Hematopoietic multipotent progenitor cell treated with erythropoietin and hydrocortisone succinate and interleukin-3 and kit ligand, for 4 days (in vitro differentiated cells): Measurements from ENCODE around the gene STXBP3.

Source experiments
- DNase-seq: peaks from one replicate; pipeline ENCODE4 v3.0.0-alpha.2; 2015

STXBP3 gene

DNA sequence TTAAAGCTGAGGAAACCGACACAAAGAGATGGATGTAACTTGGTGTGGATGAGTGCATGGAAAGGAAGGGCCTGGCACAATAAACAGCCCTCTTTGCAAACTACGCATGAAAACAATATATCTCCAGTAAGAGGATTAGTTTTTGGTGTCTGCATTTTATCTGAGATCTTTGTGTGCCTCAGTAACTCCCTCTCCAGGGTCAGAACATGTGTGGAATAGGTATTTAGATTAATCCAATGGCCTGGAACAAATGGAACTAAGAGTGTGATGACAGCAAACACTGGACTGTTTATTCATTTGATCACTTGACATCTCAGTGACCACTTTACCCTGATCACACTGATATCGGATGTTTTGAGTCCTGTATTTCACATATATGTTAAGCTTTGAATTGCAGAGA lies 65.1 kb downstream of the STXBP3 start:
- DNase-seq = no peak

DNA sequence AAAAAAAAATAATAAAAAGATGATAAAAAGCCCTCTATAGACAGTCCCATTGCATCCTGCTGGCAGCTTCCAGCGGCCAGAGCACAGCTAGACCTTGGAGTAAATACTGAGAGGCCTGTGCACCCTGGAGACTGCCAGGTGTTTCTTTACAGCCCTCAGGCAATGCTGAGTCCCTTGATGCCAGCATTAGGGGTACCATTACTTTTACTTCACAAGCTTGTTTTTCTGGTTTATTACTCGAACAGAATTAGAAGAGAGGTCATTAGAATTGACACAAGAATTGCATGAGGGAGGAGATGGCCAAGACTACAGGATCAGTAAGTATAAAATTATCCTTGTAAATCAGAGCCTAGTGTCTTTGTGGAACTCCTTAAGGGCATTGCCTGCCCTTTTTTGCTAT lies 66.9 kb downstream of the STXBP3 start:
- no peak for DNase-seq

- no peak for DNase-seq
These were observed 68.1 kb downstream of the STXBP3 start for GRCh38 chr1:108814343-108815125.

DNA sequence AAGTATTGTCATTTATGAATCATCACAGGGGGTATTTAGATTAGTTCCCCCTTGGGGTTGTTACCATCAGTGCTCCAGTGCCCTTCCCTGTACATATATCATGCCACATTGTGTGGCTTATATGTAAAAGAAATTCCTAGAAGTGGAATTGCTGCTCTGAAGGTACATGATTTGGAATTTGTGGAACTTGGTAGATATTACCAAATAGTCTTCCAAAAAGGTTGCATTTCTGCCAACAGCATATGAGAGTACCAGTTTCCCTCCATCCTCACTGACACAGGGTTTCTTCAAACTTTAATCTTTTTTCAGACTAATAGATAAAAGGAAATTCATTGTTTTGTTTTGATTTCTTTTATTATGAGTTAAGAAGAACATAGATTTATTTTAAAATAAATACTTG lies 69.1 kb downstream of the STXBP3 start:
- no peak for DNase-seq

DNA sequence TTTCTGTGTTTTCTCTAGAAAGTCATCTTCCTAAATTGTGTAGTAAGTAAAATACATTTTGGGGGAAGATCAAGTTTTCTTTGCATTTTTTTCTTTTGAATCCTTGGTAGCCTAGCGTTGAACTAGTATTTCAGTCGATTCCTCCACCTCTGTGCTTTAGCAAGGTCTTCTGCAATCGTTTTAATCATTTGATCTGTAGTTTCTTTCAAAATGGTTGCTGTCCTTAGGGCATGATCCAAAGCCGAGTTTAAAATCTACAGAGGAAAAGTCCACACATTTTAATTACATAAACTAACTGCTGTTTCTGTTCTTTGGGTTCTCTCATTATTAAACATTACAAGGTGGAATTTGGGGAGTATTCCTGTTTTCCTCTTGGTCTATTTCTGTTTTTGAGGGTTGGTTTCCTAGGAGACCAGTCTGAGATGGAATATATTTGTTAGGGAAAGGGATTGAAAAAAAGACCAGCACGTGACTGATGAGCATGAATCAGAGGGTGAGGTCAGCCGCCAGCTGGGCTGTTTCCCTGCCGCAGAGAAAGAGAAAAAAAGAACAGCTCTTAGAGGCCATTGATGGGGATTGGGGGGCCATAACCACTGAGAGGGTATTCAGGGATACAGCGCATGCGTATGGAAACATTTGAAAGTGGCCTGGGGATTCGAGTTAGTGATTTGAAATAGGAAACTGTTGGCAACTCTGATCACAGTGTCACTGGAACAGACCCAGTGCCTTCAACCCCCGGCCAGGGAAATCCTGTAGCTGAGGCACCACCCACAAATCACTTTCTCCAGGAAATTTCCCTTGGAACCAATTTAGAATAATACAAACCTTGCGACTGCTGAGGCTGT lies 69.8 kb downstream of the STXBP3 start:
- no peak for DNase-seq

- DNase-seq = no peak
These were observed 70.5 kb downstream of the STXBP3 start for GRCh38 chr1:108817016-108817415.

DNA sequence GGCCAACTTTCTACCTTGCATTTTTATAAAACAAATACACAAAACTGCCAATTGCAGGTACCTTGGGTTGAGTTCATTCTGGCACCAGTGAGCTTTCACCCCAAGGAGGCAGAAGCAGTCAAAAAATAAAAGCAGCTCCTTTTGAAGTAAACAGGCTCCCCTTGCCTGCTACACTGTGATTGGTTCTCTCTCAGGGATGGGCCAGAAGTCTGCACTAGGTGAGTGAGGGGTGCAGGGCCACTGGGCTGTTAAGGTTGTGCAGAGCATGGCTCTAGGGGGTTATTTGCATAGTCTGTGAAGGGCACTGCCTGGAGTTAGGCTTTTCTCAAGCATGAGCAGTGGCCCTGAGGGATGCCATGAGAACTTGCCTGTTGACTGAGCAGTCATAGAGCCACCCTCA lies 71.3 kb downstream of the STXBP3 start:
- DNase-seq = no peak

- no peak for DNase-seq
These were observed 73.4 kb downstream of the STXBP3 start for GRCh38 chr1:108819878-108820277.

DNA sequence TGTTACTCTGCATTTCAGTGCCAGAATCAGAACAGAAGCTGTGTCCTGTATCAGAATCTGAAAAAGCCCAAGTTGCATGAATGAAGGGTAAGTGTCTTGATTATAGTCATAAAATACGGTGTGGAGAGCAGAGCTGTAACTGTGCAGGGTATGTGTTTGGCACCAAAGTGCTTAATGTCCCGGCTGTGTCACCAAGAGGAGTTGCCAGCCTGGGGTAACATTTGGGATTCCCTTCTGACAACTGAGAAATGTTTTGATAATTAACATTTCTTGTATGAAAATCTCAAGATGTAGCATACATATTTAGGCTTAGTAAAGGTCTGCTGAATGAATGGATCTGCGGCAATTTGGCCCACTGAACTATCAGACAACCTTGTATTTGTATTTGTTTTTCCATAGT lies 77.2 kb downstream of the STXBP3 start:
- no peak for DNase-seq

DNA sequence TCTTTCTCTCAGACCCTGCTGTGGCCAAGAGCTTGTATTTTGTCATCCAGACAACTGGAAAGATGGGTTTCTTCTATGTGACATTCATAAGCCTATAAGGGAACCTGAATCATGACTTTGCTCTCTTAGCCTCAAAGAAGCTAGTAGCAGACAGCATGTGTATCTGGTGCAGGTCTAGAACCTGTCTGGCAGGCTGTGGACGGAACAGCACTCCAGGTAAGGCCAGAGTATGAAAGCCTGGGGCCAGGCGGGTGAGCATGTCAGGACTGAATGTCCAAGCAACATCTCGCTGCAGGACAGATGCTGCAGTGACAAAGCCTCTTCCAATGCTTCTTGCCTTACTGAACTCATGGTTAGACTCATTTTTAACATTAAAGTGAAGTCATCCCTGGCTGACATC lies 77.6 kb downstream of the STXBP3 start:
- DNase-seq = no peak

DNA sequence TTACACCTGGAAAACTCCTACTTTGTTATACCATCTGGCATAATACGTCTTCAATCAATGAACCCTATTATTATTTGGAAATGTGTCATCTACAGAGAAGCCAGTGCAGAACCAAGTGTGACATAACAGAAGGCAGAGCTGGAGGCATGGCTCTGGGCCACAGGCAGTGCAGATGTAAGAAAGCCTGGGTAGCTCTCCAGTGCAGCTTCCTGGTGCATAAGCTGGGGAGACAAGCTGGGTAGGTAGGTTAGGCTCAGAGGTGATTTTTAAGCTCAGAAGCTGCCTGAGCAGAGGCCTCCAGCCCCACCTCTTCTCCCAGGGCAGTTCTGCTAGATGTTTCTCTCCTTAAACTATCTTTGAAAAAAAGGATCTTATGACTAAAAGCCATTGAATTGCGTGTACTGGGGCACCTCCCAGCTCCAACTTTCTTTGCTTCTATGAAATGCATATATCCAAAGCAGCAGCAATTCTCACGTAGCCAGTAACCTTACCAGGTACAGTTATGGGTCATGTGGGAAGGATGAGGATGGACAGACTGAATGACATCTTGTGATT lies 79.7 kb downstream of the STXBP3 start:
- DNase-seq = no peak

- DNase-seq = peak; percentile 87
These were observed 81.8 kb downstream of the STXBP3 start for GRCh38 chr1:108828074-108828961.

GRCh38 chr1:108829498-108829916 lies 83.0 kb downstream of the STXBP3 start:
- DNase-seq = no peak

GRCh38 chr1:108830119-108831008 lies 83.9 kb downstream of the STXBP3 start:
- peak; percentile 28 for DNase-seq

DNA sequence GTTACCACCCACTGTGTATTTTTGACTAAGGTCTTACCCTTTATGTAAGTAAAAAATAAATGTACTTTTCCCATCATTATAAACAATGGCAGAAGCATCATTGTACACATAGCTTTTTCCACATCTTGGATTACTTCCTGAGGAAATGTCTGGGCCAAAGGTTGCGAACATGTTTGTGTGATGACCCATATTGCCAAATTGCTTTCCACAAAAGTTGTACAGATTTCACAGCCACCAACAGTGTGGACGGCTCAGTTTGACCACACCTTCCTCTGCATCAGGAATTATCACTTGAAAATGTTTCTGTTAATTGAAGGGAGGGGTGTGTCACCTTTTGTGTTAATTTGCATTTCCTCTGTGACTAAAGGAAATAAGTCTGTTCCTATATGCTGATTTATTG lies 84.8 kb downstream of the STXBP3 start:
- no peak for DNase-seq

DNA sequence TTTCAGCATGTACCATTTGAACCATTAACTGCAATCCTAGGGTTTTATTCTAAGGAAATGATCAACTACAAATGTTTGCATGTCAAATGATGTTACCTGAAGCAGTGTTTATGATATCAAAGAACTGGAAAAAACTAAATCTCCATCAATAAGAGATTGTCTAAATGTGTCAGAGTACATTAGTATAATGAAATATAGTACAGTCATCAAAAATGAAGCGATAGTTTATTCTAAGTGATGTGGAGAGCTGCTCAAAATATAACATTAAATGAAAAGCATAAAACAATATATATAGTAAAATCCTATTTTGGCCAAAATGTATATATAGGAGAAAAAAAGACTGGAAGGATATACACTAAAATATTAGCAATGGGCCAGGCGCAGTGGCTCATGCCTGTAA lies 86.5 kb downstream of the STXBP3 start:
- DNase-seq = no peak

GRCh38 chr1:108841703-108842102 lies 95.2 kb downstream of the STXBP3 start:
- no peak for DNase-seq

- DNase-seq = no peak
These were observed 96.2 kb downstream of the STXBP3 start for GRCh38 chr1:108842525-108843181.

GRCh38 chr1:108843390-108844137 lies 97.1 kb downstream of the STXBP3 start:
- DNase-seq = no peak

DNA sequence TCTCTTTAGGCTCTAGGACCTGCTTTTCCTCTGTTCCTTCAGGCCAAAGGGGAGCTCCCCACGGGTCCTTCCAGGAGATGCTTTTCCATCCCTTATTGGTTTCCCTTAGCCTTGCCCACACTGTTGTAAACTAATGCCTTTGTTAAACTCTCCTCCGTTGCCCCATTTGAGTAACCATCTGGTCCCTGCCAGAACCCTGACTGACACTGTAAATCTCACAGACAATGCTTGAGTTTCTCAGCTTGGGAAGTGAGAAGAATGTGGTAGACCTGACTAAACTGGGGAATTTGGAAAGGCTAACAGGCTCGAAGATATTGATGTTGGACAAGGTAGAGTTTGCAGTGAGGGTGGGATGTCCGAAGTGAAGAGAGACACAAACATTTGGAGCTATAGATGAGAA lies 99.0 kb downstream of the STXBP3 start:
- DNase-seq = no peak

DNA sequence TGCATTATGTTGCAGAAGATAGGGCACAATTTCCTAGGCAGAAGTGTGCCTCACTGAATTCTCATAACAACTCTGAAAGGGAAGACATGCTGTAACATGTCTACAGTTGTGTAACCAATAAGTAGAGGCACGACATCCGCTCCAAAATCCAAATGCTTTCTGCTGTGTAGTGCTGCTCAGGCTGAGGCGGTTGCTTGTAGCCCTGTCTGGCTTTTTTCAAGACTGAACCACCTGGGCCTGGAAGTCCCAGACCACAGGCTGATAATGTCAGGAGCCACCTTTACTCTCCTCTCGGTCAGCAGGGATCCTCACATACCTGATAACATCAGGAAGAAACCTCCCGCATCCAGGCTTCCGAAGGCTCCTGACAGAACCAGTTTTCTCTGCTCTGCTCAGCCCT lies 99.5 kb downstream of the STXBP3 start:
- no peak for DNase-seq
